Retina (tissue), 1 donor: ENCODE results near the gene PDE4B.
"Not testable (repeated sequence)": the region's sequence is repeated elsewhere in the genome, so short reads cannot be mapped to it uniquely, and the experiment has no call there.

Experiments
- DNase-seq: peaks from one replicate; pipeline ENCODE4 v3.0.0-alpha.2; 2016

Gene PDE4B

GRCh38 chr1:66296370-66296769 lies 503.7 kb downstream of the PDE4B start:
- no peak for DNase-seq

- no peak for DNase-seq
These were observed 504.3 kb downstream of the PDE4B start for GRCh38 chr1:66296951-66297350.

- DNase-seq, result no peak
These were observed 505.8 kb downstream of the PDE4B start for GRCh38 chr1:66298464-66298863.

- DNase-seq, result no peak
These were observed 507.7 kb downstream of the PDE4B start for GRCh38 chr1:66300280-66300971.

GRCh38 chr1:66300972-66301451 lies 508.3 kb downstream of the PDE4B start:
- DNase-seq, result no peak

GRCh38 chr1:66302184-66302742 lies 509.6 kb downstream of the PDE4B start:
- DNase-seq, result peak; percentile 20

- DNase-seq, result no peak
These were observed 510.1 kb downstream of the PDE4B start for GRCh38 chr1:66302815-66303214.

- DNase-seq, result no peak
These were observed 511.0 kb downstream of the PDE4B start for GRCh38 chr1:66303646-66304045.

- no peak for DNase-seq
These were observed 511.4 kb downstream of the PDE4B start for GRCh38 chr1:66304128-66304527.

- DNase-seq, result no peak
These were observed 513.2 kb downstream of the PDE4B start for GRCh38 chr1:66305927-66306326.

GRCh38 chr1:66309006-66309741 lies 516.5 kb downstream of the PDE4B start:
- DNase-seq, result no peak

GRCh38 chr1:66311092-66311491 lies 518.4 kb downstream of the PDE4B start:
- DNase-seq, result no peak

- no peak for DNase-seq
These were observed 518.9 kb downstream of the PDE4B start for GRCh38 chr1:66311628-66312027.

- no peak for DNase-seq
These were observed 519.7 kb downstream of the PDE4B start for GRCh38 chr1:66312271-66312990.

GRCh38 chr1:66313429-66313828 lies 520.7 kb downstream of the PDE4B start:
- DNase-seq, result no peak

- no peak for DNase-seq
These were observed 523.0 kb downstream of the PDE4B start for GRCh38 chr1:66315671-66316070.

- DNase-seq, result no peak
These were observed 524.0 kb downstream of the PDE4B start for GRCh38 chr1:66316464-66317247.

GRCh38 chr1:66317248-66317515 lies 524.5 kb downstream of the PDE4B start:
- DNase-seq, result no peak

- DNase-seq, result no peak
These were observed 527.5 kb downstream of the PDE4B start for GRCh38 chr1:66320231-66320630.

GRCh38 chr1:66322462-66322861 lies 529.8 kb downstream of the PDE4B start:
- not testable (repeated sequence) for DNase-seq

GRCh38 chr1:66323958-66324625 lies 531.4 kb downstream of the PDE4B start:
- DNase-seq, result no peak
